ENCODE results near the gene MGP.

The MGP gene

DNA sequence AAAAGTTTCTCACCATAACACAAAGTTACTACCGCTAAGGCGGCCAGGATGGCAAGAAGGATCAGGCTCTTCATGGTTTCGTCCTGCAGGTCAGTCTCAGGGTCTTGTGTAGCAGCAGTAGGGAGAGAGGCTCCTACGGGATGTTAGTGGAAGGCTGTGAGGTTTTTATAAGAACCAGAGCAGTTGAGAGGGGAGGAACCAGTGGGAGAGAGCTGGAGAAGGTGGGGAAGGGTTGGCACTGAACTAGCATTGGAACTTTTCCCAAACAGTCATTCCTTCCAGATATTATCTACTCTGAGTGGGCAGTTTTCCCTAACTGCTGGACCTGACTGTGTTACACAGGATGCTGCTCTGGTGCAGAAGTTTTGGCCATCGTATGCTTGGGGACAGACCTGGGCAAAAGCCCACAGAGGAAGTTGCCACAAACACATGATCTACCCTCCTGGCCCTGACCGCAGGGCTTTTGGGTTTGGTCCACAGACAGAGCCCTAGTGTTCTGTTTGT, at the start of gene MGP:
MGP (minus strand) TSS at position 137 of the 504 bp plus-strand sequence; CDS start at position 74, 63 bp downstream.
- DNase-seq, result no peak

DNA sequence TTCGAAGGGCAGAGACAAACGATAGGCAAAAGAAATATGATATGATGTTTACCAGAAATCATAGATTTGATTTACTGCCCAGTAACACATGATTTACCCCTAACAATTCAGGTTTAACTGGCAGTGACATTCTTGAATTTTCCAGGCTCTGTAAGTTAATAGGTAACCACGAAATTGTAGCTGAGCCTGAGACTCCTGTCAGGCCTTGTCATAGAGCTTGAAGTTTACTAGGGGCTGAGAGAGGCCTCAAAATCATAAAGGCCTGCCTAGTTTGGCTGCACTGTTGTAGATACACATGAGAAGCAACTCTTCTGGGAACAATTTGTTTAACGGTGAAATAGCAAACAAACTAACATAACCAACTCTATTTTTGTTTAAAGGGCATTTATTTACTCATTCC, 49.4 kb upstream of the MGP start:
- DNase-seq, result no peak

DNA sequence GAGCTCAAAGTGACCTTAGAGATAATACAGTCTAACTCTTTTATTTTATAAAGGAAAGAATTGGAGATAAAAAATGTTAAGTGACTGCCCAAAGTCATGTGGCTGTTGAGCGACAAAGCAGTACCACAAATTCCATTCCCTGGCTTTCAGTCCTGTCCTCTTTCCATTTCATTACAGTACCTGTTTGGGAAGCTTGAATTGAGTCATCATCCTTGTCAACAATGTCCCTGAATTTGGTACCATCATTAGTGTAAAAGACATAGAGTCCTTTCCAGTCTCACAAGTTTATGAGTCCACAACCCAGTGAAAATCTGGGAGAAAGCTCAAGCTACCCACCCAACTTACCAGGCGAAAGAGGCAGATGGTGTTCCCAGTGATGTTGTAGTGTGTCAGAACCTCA, 48.9 kb upstream of the MGP start:
- DNase-seq, result no peak

GRCh38 chr12:14931791-14932560, 46.3 kb upstream of the MGP start:
- DNase-seq, result no peak

DNA sequence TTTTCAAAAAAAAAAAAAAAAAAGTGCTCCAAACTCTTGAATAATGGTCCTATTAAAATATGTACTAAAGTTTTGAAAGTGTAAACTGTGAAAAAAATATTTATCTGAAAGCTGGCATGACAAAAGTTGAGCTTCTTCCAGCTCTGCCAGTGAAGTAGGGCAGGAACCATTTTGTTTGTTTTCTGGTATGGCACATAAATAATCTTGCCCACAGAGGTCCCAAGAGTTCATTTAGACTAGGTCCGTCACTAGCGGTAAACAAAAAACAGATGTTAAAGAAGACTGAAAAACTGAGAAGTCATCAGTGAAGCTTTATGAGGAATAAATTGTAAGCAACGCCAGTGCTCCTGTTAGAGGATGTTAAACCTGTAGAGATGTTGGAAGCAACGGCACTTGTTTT, 45.7 kb upstream of the MGP start:
- DNase-seq, result no peak

DNA sequence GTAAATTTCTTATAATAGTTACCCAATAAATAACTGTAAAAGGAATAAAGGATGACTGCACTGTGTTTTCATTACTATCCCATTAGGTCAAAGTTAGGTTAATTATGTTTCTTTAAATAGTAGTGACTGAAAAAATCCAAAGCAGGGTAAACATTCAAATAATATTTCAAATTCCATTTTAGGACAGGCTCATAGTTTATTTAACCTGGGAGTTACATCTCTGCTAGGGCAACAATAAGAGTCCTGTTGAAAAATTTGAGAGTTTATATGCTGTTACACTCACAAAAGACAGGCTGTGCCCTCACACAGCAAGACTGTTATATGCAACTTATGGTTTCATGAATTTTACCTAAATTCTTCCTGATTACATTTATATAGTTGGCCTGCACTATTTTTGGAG, 44.6 kb upstream of the MGP start:
- no peak for DNase-seq

DNA sequence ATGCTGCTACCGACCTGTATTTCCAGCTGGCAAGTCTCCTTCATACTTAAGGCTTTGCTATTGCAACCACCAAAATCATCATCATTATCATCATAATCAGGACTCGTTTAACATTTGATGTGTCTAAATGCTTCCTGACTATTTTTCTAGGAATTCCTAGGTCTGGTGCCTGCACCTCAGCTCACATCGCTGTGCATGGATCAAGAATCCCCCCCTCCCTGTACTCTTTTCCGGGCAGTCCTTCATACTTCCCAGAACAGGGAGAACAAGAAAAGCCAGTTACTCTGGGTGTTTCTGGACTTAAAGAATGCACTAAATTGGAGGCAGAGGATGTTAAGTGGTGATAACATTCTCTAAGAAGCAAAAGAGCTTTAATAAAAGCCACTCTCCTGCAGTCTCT, 43.3 kb upstream of the MGP start:
- no peak for DNase-seq

DNA sequence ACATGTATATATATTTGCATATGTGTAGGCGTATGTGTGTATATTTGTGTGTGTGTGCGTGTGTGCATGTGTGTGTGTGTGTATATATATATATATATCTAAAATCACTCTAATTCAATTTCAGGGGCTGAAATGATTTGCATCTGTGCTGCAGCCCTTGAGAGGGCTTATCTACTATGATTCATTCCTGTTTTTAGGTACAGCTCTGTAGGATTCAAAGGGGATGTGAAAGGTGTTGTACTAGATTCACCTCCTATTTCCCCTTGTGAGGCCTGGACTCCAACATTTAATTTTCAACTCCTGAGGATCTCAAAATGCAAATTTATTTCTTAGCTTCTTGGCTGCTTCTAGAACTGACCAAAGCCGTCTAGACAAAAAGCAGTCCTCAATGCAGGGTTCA, 41.6 kb upstream of the MGP start:
- no peak for DNase-seq

- DNase-seq, result no peak
Observed at GRCh38 chr12:14924541-14924940, 38.9 kb upstream of the MGP start.

- no peak for DNase-seq
Observed at GRCh38 chr12:14923944-14924343, 38.3 kb upstream of the MGP start.

- DNase-seq, result no peak
Observed at GRCh38 chr12:14921218-14921617, 35.6 kb upstream of the MGP start.

- no peak for DNase-seq
Observed at GRCh38 chr12:14920475-14921126, 34.9 kb upstream of the MGP start.

DNA sequence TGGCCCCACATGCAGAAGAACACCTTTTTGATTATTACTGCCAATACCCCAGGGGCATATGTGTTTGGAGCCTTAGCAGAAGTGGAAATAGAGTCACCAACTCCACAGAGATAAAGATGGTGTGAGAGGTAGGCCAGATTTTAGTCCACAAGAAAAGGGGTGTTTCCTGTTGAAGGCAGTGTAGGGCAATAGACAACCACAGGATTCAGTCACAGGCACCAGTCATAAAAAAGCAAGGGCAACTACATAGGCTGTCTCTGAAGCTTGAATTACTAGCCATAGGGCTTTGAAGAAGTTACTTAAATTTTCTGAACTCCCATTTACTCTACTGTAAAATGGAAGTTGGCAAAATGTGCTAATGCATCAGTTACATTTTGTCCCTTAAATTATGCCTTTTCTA, 33.8 kb upstream of the MGP start:
- no peak for DNase-seq

DNA sequence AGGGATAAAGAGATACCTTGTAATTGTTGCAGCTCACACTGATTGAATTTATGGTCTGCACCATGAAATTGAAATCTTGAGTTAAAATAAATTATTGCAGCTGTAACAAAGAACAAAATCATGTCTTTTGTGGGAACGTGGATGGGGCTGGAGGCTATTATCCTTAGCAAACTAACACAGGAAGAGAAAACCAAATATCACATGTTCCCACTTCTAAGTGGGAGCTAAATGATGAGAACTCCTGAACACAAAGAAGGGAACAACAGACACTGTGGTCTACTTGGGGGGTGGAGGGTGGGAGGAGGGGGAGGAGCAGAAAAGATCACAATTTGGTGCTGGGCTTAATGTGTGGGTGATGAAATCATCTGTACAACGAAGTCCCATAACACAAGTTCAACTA, 30.1 kb upstream of the MGP start:
- no peak for DNase-seq

DNA sequence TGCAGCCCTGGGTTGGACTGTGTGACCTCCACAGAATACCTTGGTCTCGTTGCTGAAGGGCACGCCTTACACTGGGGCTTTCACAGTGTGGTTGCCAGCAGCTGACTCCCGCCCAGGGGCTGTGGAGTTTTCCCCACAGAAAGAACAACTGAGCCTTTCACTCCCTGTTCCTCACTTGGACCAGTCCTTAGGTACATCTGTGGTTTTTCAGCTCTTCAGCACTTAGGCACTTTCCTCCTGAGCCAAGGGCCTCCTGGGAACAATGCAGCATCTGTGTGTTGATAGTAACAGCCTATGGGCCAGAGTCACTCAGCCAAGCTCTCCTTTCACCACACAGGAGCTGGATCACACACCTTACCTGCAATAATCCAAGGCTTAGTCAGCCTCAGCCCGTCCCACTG, 27.7 kb upstream of the MGP start:
- DNase-seq, result no peak

DNA sequence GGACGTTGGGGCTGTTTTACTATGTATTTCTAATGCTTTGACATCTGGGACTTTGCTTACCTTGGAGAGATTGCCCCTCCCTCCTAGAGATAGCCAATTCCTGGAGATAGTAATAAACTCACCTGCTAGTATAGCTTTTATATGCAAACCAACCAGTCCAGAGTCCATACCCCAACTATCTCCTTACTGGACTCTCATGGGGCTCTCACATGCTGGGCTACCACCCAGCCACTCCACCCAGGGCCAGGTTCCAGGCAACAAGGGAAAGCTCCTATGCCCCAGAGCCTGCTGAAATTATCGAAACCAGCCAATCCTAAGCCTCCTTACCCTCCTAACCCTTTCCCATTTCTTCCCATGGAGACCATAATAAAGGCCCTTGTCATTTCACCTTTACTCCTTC, 25.5 kb upstream of the MGP start:
- no peak for DNase-seq

GRCh38 chr12:14910090-14910915, 24.6 kb upstream of the MGP start:
- no peak for DNase-seq

- no peak for DNase-seq
Observed at GRCh38 chr12:14907953-14908352, 22.3 kb upstream of the MGP start.

- no peak for DNase-seq
Observed at GRCh38 chr12:14906114-14906513, 20.5 kb upstream of the MGP start.

DNA sequence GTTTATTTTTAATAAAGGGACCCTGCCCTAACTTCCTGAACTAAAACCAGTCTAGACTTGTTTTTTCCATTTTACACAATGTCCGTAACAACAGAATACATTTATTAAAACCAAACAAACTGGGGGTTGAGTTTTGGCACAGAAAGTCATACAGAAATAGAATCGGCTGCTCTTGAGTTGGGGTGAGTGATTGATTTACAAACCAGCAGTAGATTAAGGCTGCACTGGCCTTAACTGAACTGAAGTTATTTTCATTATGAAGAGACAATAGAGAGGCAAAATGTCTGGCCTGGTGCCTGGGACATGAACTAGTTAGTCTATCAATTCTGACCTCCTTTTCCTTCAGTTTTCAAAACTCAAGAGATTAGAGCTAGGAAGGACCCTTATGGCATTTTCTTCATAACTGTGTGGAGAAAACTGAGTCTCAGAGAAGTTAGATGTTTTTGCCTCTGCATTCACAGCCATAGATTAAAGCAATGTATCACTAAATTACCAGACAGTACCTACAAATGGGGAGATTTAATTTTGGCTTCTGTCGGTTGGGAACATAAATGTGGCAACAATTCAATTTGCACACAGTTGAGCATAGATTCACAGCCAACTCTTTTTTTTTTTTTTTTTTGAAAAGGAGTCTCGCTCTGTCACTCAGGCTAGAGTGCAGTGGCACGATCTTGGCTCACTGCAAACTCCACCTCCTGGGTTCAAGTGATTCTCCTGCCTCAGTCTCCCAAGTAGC, 19.8 kb upstream of the MGP start:
- no peak for DNase-seq

DNA sequence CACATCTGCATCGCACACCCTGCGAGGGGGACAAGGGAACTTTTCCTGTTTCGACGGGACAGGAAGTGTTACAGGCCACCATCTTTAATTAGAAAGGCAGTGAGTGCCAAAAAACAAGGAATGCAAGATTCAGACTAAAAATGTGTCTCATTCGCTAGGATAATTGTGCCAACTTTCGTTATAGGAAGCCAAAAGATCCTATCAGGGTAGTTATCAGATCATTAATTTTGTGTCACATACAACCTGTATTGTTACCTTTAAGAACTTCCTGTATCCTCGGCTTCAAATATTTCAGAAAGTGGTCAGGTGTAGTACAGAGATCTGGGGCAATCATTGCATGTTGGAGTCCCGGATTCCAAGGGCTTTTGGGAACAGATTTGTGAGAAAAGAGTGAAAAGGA, 19.2 kb upstream of the MGP start:
- DNase-seq, result no peak

DNA sequence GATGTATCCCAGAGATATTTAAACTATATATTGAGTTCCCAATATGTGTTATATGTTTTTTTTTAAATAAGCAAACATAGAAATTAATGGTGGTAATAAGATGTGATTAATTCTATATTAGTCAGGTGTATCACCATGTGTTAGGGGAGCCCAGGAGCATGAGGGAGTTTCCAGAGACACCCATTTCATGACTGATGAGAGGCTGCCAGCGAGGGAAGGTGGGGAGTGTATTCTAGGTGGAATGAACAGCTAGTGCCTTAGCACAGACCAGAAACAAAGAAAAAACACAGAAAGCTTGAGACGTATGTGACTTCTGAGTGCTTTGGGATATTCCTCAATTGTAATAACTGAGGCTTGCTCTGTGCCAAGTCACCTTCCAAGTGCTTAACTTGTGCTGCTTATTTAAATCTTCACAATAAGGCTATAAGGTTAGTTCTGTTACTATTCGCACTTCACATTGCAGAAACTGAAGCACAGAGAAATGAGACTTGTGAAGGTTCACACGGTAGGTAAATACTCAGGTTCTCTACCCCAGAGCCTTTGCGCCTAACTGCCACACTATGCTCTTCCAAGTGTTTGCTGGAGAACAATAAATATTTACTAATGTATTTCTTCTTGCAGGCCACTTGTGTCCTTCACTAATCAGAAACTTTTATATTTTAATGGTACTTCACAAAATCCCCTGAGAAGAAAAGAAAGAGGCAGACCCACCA, 17.9 kb upstream of the MGP start:
- no peak for DNase-seq
